Glomerular endothelial cell (primary cell): ENCODE data around the gene SMPD4. TPM values are rescaled to one million over a fixed set of nuclear protein-coding genes. Genes with fewer than 3 reads are reported as not detected.
"Not testable (repeated sequence)": the region's sequence is repeated elsewhere in the genome, so short reads cannot be mapped to it uniquely, and the experiment has no call there.

Experiments
- DNase-seq: peaks from one replicate; pipeline ENCODE4 v3.0.0-alpha.2; 2011; ENCODE audit warnings: low read depth, low spot score; ENCODE audit errors: extremely low read depth
- total RNA-seq: library from RNA; depleted of rRNA; stranded (reverse); fragments of >200 nt; gene quantifications from 2 replicates; pipeline ENCODE4 v1.2.3, GENCODE V29; 2015

Gene SMPD4
- total RNA-seq, 1 donor from 2014 or later: 64.9 TPM

DNA sequence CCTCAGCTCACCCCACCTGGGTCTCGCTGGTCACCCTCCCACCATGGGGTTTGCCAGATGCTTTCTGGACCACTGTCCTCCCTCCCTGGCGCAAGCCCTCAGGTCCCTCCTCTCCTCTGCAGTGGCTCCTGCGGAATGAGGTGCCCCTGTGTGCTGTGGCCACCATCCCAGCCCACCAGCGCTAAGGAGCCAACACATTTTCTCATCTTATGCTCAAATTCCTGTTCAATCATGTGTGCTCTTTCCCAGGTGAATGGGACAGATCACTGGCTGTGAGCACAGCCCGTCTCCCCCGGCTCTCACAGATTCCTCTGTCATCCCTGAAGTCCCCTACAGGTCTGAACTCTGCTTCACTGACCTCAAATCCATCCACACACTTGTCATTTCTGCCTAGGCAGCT, 21.3 kb downstream of the SMPD4 start:
- DNase-seq: no peak

GRCh38 chr2:130159376-130159775, 22.0 kb downstream of the SMPD4 start:
- not testable (repeated sequence) for DNase-seq

DNA sequence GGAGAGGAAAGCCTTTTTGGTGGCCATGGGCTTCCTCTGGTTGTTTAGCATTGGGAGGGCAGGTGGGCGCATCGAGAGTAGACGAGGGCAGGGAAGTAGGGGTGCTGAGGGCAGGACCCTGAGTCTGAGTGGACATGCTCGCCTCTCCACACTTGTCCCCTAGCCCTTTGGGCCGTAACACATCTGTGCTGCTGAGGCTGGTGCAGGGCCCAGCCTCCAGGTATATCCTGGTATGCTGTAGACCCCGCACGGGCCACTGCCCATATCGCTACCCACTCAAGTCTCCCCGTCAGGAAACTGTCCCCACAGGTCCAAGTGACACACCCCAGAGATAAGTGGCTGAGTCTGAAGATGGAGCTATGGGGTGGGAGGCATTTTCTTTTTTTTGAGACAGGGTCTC, 22.8 kb downstream of the SMPD4 start:
- DNase-seq: no peak

- DNase-seq: not testable (repeated sequence)
These were observed 23.4 kb downstream of the SMPD4 start for GRCh38 chr2:130157825-130158514.

- not testable (repeated sequence) for DNase-seq
These were observed 24.0 kb downstream of the SMPD4 start for GRCh38 chr2:130157354-130157753.

DNA sequence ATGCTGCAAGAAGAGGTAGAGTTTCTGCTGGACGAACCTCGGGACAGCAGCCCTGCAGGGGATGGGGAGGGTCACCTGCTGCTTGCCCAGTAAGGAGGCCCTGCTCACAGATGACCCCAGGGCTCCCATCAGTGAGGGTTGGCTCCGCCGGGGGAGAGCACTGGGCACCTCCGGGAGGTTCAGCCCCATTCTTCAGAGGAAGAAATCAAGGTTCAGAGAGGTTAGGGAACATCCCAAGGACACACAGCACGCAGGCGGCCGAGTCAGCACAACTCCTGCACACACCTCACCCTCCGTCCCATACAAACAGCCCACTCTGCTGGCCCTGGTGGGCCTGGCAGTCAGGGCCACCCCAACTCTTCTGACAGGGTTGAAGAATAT, 24.8 kb downstream of the SMPD4 start:
- DNase-seq: no peak

DNA sequence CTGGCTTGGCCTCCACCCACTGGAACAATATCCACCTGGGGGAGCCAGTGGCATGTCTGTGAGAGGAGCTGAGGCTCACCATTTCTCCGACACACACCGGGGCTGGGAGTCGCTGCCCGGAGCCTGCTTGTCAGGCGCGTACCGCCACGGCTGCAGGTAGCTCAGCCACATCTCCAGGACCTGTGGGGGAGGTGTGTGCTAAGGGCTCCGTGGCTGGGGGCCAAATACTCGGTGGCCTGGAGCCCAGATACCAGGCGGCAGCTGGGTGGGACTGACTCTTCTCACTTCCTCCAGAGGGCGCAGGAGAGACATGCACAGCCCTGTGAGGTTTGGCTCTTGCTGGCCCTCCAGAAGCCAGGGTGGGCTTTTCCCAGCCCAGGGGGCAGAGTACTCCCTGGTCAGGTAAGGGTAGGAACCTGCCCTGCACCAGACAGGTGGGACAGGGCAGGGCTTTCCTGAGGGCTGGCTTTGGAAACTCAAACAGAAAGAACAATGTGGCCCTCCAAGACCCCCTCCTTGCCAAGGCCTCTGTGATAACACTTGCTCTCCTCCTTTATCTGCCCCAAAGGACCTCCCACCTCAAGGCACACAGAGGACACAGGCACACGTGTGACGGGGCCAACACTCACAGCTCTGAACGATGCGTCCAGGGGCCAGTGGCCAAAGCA, 25.3 kb downstream of the SMPD4 start:
- not testable (repeated sequence) for DNase-seq

DNA sequence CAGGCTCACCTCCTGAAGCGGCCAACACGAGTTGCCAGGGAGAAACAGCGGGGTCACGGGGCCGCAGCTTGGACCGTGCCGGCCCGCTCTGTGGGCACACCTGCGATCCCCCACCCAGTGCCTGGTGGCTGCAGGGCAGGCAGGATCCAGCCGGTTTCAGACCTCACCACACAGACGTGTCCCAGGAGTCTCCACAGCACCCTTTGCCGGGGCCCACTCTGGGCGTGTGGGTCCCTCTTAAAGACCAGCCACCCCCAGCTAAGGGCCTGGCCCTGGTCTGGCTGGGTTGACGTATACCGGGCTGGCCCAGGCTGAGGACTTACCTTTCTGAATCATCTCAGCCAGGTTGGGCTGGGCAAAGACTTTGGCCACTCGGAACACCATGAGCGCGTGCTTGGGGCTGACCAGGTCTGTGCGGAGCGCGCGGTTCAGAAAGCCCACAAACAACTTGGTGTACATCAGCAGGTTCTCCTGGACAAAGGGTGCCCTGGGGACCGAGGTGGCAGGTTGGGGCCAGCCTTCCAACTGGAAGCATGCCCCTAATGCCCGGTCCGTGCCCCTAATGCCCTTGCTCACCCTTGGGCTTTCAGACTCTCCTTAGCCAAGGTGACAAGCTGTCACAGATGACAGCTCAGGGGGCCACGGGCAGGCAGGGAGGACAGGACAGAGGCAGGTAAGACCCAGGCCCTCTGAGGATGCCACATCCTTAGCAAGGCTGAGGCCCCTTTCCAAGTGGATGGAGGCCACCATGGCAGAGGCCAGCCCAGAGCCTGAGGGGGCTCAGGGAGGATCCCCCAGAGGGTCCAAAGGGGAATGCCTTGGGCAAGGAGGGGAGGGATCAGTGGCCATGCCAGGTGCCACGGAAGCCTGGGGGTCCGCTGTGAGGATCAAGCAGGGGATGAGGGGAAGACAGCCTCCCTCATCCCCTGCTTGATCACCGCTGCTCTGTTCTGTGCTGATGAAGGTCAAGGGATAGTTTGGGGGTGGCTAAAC, 26.3 kb downstream of the SMPD4 start:
- no peak for DNase-seq

GRCh38 chr2:130154423-130154770, 27.0 kb downstream of the SMPD4 start:
- not testable (repeated sequence) for DNase-seq

GRCh38 chr2:130153721-130154422, 27.5 kb downstream of the SMPD4 start:
- DNase-seq: not testable (repeated sequence)

DNA sequence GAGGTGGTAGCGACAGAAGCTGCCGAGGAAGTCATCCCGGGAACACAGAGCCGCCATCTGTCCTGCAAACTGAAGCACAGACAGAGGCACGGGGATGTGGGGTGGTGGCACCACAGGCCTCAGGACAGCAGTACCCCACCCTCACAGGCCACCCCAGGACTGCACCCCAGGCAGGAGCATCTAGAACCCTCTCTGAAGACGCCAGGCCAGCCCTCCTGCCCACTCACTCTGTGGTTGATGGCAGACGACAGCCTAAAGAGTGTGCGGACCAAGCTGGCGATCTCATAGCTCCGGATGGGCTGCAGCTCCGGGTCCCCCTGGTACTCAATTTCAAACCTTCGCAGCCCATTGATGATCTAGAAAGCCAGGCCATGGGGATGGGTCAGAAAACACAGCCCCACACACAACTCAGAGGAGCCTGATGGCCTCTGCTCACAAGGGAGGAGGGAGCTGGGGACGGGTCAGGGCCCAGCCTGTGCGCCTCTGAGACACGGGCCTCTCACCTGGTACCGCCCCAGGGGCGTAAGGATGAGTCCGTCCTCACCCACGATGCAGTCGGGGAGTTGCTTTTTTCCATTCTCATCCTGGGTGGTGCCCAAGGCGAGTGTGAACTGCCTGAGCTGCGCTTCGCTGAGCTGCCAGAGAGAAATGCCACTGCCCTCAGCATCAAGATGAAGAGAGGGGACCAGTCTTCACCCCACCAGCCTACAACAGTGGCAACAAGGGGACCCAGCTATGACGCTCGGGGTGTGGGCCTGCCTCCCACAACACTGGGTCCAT, 28.4 kb downstream of the SMPD4 start:
- no peak for DNase-seq

GRCh38 chr2:130152136-130152815, 29.1 kb downstream of the SMPD4 start:
- not testable (repeated sequence) for DNase-seq

- not testable (repeated sequence) for DNase-seq
These were observed 30.3 kb downstream of the SMPD4 start for GRCh38 chr2:130151145-130151512.

GRCh38 chr2:130150181-130151144, 30.9 kb downstream of the SMPD4 start:
- no peak for DNase-seq

GRCh38 chr2:130148515-130148914, 32.9 kb downstream of the SMPD4 start:
- DNase-seq: not testable (repeated sequence)

DNA sequence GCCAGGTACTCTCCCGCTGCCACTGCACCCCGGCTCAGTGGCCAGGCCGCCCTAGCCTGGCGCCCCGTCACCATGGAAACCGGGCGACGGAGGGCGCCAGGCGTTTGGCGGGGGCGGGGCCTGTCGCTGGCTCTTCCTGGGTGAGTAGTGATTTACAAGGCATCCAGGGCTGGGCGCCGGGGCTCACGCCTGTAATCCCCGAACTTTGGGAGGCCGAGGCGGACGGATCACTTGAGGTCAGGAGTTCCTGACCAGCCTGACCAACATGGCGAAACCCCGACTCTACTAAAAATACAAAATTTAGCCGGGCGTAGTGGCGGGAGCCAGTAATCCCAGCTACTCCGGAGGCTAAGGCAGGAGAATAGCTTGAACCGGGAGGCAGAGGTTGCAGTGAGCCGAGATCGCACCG, 36.4 kb downstream of the SMPD4 start, which contains the start of gene CCDC74B:
Gene CCDC74B (minus strand): TSS at position 107 of the 409 bp plus-strand sequence. CDS start 116 bp downstream, outside the sequence.
- not testable (repeated sequence) for DNase-seq

DNA sequence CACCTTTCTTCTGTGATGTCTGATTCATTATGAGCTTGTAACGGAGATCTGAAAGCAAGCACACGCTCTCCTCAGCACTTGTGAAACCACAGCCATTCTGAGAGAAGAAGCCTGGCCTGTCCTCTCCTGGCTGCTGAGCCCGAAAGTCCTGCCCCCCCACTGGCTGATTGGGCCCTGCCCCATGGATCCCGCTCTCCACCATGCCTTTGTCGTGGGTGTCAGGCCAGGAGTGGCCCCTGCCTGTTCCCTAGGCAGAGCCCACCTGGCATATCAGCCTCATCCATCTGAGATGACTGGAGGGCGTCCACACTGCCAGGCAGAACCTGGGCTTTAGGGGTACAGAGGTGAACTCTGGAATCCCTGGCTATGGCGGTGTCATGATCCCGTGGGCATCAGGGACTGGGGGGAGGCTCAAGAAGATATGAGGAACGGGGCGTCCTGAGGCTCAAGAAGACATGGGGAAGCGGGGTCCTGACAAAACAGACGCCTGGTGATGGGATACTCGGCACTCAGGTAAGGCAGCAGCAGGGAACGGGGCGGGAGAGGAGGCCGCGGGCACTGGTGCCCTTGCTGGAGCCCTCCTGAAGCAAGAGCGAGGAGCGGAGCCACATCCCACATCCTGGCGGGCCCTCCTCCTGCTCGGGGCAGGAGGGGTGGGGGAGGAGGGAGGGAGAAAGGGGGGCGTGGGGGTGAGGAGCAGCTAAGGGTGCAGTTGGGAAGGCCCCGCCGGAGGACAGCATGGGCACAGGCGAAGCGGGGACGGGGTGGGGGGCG, 37.9 kb downstream of the SMPD4 start:
- not testable (repeated sequence) for DNase-seq
